ENCODE data around the gene MYOZ3. TPM values are rescaled to one million over a fixed set of nuclear protein-coding genes. Genes with fewer than 3 reads are reported as not detected.

Gene MYOZ3
- total RNA-seq, 1 experiment from 2014 or later = 0.10 TPM

GRCh38 chr5:150645070-150645700, 15.9 kb upstream of the MYOZ3 start:
- no peak for ATAC-seq
- intact Hi-C loops (cut with micrococcal nuclease) = no loop called here
- Histone ChIP-seq H4K20me1 (ENCODE audit: insufficient read depth) (no peaks in the 10 kb centered on the region), H2AFZ (ENCODE audit: low read depth, low read length, poor library complexity, severe bottlenecking) (no peak overlapping the region), H3K9me2 (ENCODE audit: insufficient read depth) (no peaks in the 10 kb centered on the region), H3K9ac (ENCODE audit: low read length) (no peak overlapping the region), H3K9me3 (ENCODE audit: control insufficient read depth in 1 of 2, insufficient read depth in 1 of 2, low read depth in 1 of 2, low read length in 2 of 2) (no peaks in the 10 kb centered on the region), H3K4me3 (replicated peaks in 1 of 2; ENCODE audit: low read depth in 1 of 2, low read length in 2 of 2) (no peak overlapping the region), H3K27me3 (ENCODE audit: insufficient read depth, low read length) (no peaks in the 10 kb centered on the region), H3K27ac (ENCODE audit: low read depth, low read length) (no peak overlapping the region), H3K36me3 (ENCODE audit: control insufficient read depth in 1 of 2, insufficient read depth in 2 of 2, low read length in 2 of 2) (no peaks in the 10 kb centered on the region), H3K4me1 (ENCODE audit: control insufficient read depth in 1 of 2, insufficient read depth in 2 of 2, low read length in 2 of 2) (peaks cover 50 to 56% of the 10 kb centered on the region in 2 experiments), H3K79me2 (ENCODE audit: insufficient read depth, low read length) (no peaks in the 10 kb centered on the region), H3K4me2 (ENCODE audit: low read length) (peak overlapping the region; percentile 44)
- BruUV-seq (replicated peaks) = no TSS peak
- CTCF ChIA-PET = no interaction called here
- RAD21 ChIA-PET (ENCODE audit: low non-redundant PET in 1 of 2, low total read pairs in 2 of 2, uncharacterized antibody in 2 of 2, unreplicated experiment in 2 of 2) = no interaction called here
- TF ChIP-seq CBX3 (IDR thresholded peaks at IDR 0.05; ENCODE audit: low read depth) (no peak), RAD21 (IDR thresholded peaks at IDR 0.05; ENCODE audit: low read depth) (no peak), EZH2phosphoT487 (IDR thresholded peaks at IDR 0.05; ENCODE audit: borderline replicate concordance) (no peak), TCF7L2 (IDR thresholded peaks at IDR 0.05; ENCODE audit: borderline replicate concordance, extremely low read depth, insufficient read depth, insufficient read length) (no peak)
- POLR2A ChIA-PET = no interaction called here
- no peak for DNase-seq (ENCODE audit: low read depth, low spot score)

- H3K79me2 ChIP-seq (ENCODE audit: insufficient read depth, low read length) = no peaks in the 10 kb centered on the region
- no peak overlapping the region for H3K4me2 ChIP-seq (ENCODE audit: low read length)
- intact Hi-C loops (cut with micrococcal nuclease) = no loop called here
- H3K9ac ChIP-seq (ENCODE audit: low read length) = no peak overlapping the region
- ChIA-PET CTCF (no interaction called here), POLR2A (no interaction called here), RAD21 (ENCODE audit: low non-redundant PET in 1 of 2, low total read pairs in 2 of 2, uncharacterized antibody in 2 of 2, unreplicated experiment in 2 of 2) (no interaction called here)
- H3K9me2 ChIP-seq (ENCODE audit: insufficient read depth) = no peaks in the 10 kb centered on the region
- no peaks in the 10 kb centered on the region for H3K27me3 ChIP-seq (ENCODE audit: insufficient read depth, low read length)
- no TSS peak for BruUV-seq (replicated peaks)
- no peaks in the 10 kb centered on the region for H4K20me1 ChIP-seq (ENCODE audit: insufficient read depth)
- peaks cover 27 to 32% of the 10 kb centered on the region in 2 experiments for H3K4me1 ChIP-seq (ENCODE audit: control insufficient read depth in 1 of 2, insufficient read depth in 2 of 2, low read length in 2 of 2)
- H3K27ac ChIP-seq (ENCODE audit: low read depth, low read length) = no peak overlapping the region
- ATAC-seq = no peak
- DNase-seq (ENCODE audit: low read depth, low spot score) = no peak
- H3K4me3 ChIP-seq (replicated peaks in 1 of 2; ENCODE audit: low read depth in 1 of 2, low read length in 2 of 2) = no peak overlapping the region
- no peaks in the 10 kb centered on the region for H3K9me3 ChIP-seq (ENCODE audit: control insufficient read depth in 1 of 2, insufficient read depth in 1 of 2, low read depth in 1 of 2, low read length in 2 of 2)
- no peaks in the 10 kb centered on the region for H3K36me3 ChIP-seq (ENCODE audit: control insufficient read depth in 1 of 2, insufficient read depth in 2 of 2, low read length in 2 of 2)
- no peak overlapping the region for H2AFZ ChIP-seq (ENCODE audit: low read depth, low read length, poor library complexity, severe bottlenecking)
- TF ChIP-seq REST (IDR thresholded peaks at IDR 0.05; ENCODE audit: low read depth) (no peak), SP1 (IDR thresholded peaks at IDR 0.05; ENCODE audit: low read depth) (no peak), EZH2phosphoT487 (IDR thresholded peaks at IDR 0.05; ENCODE audit: borderline replicate concordance) (no peak), TCF7L2 (IDR thresholded peaks at IDR 0.05; ENCODE audit: borderline replicate concordance, extremely low read depth, insufficient read depth, insufficient read length) (no peak), POLR2A (IDR thresholded peaks at IDR 0.05; ENCODE audit: borderline replicate concordance, extremely low read depth, insufficient read depth, insufficient read length) (no peak), SRF (IDR thresholded peaks at IDR 0.05; ENCODE audit: low read depth) (no peak), JUND (IDR thresholded peaks at IDR 0.05) (no peak), CBX3 (IDR thresholded peaks at IDR 0.05; ENCODE audit: low read depth) (no peak), EZH2 (IDR thresholded peaks at IDR 0.05) (no peak), POLR2AphosphoS5 (IDR thresholded peaks at IDR 0.05; ENCODE audit: low read depth, low read length) (no peak), CEBPB (IDR thresholded peaks at IDR 0.05; ENCODE audit: low read depth) (no peak), ZBTB33 (IDR thresholded peaks at IDR 0.05; ENCODE audit: extremely low read depth, insufficient replicate concordance, low read length) (no peak)
These were observed 13.5 kb upstream of the MYOZ3 start for GRCh38 chr5:150647275-150648251.

Data from HCT116 (cell line).